HG03280 (cell line): Measurements from ENCODE around the gene GSC2.
A peak's percentile ranks its signal among the peaks of the same experiment; 100 is the strongest.

Experiments
- ATAC-seq: cut with Tn5 transposase; IDR thresholded peaks from one replicate; pipeline ENCODE4 v1.9.1; 2021; ENCODE audit warnings: mild to moderate bottlenecking, moderate library complexity; ENCODE audit not compliant: unreplicated experiment

The GSC2 gene

GRCh38 chr22:19178657-19179496 lies 28.8 kb upstream of the GSC2 start, which contains the start of gene SLC25A1:
SLC25A1 (minus strand) TSS chr22:19178736; CDS start chr22:19178673, 63 bp downstream.
- ATAC-seq: peak; percentile 68

GRCh38 chr22:19178065-19178656 lies 28.1 kb upstream of the GSC2 start:
- peak; percentile 32 for ATAC-seq

DNA sequence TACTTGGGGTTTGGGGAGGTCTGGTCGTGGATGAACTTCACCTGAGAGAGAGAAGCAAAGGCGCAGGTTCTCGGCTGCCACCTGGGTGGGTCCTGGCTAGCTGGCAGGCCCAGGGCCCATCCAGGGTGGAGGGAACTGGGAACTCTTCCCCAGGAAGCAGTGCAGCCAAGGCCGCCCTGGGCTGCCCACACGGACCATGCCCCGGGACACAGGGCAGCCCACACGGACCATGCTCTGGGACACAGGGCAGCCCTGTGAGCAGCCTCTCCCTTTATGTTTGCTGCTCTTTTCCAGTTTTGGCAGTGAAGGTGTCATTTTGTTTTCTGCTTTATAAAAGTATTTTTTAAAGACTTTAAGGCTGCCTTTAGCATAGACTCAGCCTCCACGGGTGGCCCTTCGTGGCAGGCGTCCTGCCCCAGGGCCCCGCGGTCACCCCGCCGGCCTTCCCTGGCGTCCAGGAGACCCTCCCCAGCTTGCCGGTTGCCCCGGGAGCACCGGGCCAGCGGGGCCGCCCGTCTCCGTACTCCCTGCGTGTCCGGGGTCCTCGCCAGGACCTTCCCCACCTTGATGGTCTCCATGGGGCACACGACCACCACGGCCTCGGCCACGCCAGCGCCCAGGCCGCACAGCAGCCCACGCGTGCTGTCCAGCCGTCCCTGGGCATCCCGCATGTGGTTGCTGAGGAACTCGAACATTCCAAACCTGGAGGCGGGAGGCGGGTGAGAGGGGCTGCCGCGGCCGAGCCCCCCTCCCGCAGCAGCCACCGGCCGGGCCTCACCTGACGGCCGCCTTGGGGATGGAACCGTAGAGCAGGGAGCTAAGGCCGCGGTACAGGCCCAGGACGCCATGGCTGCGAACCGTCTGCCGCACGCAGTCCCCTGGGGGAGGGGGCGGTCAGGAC lies 27.3 kb upstream of the GSC2 start:
- no peak for ATAC-seq

DNA sequence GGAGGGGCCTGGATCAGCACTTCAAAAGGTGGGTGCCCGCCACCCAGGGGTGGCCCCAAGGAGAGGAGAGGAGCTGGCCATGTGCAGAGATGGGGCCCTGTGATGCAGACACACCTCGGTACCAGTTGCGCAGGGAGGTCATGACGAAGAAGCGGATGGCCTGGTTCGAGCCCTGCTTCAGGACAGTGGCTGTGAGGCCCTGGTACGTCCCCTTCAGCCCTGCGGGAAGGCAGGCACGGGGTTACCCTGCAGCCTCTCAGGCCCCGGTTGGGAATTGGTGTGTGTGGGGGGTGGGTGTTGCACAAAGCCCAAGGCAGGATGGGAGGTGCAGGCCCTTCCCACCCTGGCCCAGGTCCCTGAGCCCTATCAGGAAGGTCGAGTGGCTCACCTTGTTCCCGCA lies 26.6 kb upstream of the GSC2 start:
- ATAC-seq: no peak

GRCh38 chr22:19176175-19176643 lies 26.1 kb upstream of the GSC2 start:
- no peak for ATAC-seq

GRCh38 chr22:19175602-19176174 lies 25.6 kb upstream of the GSC2 start:
- ATAC-seq: no peak

- no peak for ATAC-seq
Observed at GRCh38 chr22:19175026-19175601, 25.0 kb upstream of the GSC2 start.

DNA sequence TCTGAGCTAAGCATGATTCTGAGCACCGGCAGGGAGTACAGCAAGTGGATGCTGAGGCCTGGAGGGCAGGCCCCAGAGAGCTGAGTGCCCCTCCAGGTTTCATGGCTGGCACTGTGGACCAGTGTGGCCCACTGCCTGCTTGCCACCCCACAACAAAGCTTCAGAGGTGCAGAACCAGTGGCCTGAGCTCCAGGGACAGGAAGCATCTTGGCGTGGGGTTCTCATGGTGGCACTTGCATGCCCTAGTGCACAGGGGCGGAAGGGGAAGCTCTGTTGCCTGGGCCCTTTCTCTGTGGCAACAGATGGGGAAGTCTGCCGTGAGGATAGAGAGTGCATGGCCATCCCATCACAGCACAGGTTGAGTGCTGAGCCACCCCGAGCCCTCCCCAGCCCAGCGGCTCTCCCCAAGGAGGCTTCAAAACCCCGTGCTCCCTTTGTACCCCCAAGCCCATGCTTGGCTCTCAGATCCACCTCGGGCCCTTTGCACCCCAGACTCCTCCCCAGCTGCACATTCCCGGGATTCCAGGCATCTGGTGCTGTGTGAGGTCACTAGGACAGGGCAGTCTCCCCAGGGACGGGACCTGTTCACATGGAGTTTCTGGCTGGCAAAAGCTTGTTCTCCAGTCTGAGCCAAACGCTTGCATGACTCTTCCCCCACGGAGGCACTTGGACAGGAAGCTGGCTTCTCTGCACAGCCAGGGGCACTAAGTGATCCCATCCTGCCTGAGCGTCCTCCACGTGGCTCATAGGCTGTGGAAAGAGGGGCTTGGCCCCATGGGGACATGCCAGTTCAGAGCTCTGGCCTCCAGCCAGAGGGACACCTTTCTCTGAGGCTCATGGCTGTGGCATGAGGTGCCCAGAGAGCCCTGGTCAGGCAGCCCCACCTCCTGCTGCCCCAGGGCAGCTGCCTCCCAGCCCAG lies 24.3 kb upstream of the GSC2 start:
- no peak for ATAC-seq

GRCh38 chr22:19173047-19174035 lies 23.2 kb upstream of the GSC2 start:
- no peak for ATAC-seq

GRCh38 chr22:19172213-19173046 lies 22.3 kb upstream of the GSC2 start:
- ATAC-seq: no peak

GRCh38 chr22:19169947-19170318 lies 19.8 kb upstream of the GSC2 start:
- no peak for ATAC-seq

GRCh38 chr22:19169002-19169946 lies 19.2 kb upstream of the GSC2 start:
- no peak for ATAC-seq

DNA sequence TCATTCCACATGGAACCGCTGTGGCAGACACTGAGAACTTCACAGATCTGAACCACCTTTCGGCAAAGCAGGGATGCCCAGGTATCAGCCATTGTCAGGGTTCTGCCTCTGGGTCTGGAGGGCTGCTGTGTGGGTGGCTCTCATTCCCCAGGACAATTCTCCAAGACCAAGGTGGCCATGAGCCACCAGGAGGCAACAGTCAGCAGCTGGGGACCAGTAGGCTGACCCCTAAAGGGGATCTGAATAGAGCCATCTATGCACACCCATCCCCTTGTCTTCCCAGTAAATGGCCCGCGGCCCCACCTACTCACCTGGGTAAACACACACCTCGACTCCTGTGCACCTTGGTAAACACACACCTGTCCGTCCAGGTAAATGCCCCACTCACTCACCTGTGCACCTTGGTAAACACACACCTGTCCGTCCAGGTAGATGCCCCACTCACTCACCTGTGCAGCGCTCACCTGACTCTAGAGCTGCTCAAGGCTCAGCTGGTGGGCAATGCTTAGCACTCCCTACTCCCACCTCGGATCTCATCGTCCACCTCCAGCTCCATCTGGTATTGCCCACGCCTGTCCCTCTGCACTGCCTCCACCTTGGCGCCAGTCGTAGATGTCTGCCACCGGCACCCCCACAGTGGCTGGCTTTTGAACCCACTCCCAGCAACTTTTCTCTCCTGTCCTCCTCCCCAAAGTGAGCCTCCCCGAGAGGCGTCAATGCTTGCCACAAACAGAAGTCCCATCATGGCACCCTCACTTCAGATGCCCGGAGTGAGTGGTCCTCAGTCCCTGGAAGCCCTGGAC lies 18.2 kb upstream of the GSC2 start:
- ATAC-seq: no peak

DNA sequence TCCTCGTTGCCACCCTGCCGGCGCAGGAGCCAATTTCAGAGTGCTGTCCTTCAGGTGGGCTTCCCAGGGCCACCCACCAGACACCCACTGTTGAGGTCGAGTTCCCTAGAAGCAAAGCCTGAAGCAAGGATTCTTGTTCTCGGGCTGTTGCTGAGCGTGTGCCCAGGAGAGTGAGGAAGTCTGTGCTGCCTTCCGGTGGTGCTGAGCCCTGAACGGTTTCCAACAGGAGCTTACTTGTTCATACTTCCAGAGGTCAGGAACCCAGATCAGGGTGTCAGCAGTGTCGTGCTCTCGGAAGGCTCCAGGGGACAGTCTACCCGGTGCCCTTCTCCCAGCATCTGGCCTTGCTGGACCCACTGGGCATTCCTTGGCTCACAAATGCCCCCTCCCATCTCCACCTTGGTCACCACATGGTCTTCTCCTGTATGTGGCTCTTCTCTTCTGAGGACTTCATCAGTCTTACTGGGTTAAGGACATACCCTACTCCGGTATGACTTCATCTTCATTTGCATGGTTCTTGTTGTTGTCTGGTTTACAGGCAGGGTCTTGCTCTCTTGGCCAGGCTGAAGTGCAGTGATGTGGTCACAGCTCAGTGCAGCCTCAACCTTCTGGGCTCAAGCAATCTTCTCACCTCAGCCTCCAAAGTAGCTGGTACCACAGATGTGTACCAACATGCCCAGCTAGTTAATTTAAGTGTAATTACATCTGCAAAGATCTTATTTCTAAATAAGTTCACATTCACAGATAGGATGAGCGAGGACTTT lies 17.2 kb upstream of the GSC2 start:
- no peak for ATAC-seq

GRCh38 chr22:19166421-19166820 lies 16.3 kb upstream of the GSC2 start:
- no peak for ATAC-seq
